ENCODE data around the gene COL4A2.

The COL4A2 gene

DNA sequence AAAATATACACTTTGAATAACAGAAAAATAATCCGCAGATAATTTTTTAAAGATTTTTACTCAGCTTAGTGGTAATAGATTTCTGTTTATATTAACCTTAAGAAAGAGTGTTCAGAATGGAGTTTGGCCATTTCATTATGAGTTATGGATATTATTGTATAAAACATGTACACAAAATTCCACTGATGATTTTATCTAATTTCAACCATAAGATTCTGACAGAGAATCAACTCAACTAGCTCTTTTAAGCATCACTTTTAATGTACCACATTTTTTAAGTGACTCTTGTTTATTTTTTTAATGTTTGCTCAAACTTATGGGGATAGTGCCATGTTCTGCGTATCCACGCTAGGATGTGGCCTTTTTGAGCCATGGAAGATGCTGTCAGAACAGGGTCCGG, 75.7 kb downstream of the COL4A2 start:
- TF ChIP-seq, protein P1, sequence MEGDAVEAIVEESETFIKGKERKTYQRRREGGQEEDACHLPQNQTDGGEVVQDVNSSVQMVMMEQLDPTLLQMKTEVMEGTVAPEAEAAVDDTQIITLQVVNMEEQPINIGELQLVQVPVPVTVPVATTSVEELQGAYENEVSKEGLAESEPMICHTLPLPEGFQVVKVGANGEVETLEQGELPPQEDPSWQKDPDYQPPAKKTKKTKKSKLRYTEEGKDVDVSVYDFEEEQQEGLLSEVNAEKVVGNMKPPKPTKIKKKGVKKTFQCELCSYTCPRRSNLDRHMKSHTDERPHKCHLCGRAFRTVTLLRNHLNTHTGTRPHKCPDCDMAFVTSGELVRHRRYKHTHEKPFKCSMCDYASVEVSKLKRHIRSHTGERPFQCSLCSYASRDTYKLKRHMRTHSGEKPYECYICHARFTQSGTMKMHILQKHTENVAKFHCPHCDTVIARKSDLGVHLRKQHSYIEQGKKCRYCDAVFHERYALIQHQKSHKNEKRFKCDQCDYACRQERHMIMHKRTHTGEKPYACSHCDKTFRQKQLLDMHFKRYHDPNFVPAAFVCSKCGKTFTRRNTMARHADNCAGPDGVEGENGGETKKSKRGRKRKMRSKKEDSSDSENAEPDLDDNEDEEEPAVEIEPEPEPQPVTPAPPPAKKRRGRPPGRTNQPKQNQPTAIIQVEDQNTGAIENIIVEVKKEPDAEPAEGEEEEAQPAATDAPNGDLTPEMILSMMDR (IDR thresholded peaks at IDR 0.05; ENCODE audit: control insufficient read depth, insufficient read depth, low read depth, low read length, missing control alignments), result no peak
- no peak for DNase-seq (ENCODE audit: low read depth)

DNA sequence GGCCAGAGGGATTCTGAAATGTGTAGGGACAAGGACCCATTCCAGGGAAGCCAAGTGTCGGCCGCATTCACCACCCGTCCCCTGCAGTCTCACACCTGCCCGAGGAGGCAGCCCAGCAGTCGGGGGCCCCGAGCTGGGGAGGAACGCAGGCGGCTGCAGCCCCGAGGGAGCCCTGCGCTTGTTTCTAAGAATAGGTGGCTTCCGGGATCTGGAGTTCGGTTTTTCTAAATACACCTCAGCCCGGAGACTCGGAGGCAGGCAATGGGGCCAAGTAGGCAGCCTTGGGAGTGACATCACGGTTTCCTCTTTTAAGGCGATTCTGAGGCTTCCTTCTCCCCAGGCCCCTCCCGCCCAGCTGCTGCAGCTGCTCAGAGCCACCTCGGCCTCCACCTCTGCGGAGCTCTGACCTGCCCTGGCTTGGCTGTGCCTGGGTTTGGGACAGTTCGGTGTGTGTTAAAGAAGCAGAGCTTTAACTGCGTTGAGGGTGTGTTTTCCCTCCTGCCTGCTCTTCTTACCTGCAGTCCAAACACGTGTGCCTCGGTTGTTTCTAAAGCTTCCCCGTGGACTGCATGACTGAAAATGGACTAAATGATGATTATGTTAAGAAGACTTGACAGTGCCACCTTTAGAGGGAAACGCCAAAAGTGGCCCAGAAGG, 80.5 kb downstream of the COL4A2 start:
- TF ChIP-seq, protein P1 (IDR thresholded peaks at IDR 0.05; ENCODE audit: control insufficient read depth, insufficient read depth, low read depth, low read length, missing control alignments), result no peak
- no peak overlapping the region for H3K4me3 ChIP-seq (ENCODE audit: control insufficient read depth, low read depth, low read length)
- no peak for DNase-seq (ENCODE audit: low read depth)

More for the DNA sequence above, 75.7 kb downstream of the COL4A2 start:
- H3K4me3 ChIP-seq (ENCODE audit: control insufficient read depth, low read depth, low read length), result no peak overlapping the region

DNA sequence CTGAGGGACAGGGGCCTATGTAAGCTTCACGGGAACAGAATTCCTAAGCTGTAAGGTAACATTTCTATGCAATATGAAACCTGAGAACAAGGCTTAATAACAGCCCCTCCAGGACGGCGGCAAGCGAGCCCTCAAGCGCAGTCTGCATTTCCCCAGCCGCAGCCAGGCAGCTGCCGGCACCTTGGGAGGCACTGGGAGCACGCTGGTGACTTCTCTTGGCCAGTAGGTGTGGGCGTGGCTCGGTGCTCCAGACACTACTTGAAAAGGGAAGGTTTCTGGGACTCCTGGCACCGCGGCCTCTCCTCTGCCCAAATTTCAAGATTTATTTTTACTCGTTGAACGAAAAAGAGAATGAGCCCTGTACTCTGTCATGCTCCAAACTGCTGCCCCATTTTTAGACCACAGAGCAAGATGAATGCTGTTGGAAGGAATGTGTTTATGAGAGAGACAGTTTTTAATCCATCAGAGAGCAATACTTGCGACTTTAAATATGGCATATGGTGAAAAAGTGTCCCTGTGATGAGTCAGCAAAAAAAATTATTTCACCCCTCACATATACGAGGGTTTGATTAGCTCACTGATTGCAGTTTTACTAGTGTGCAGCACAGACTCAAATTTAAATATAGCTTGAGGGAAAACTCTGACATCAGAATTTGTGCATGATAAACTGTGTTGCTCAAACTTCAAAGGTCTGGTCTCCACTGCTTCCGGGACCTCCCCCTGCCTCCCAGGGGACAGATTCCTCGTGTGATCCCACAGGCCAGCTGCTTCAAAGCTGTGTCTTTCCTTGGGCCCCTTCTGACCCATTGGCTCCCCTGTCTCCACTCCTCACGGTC, 81.2 kb downstream of the COL4A2 start:
- DNase-seq (ENCODE audit: low read depth), result no peak
- TF ChIP-seq, protein P1 (IDR thresholded peaks at IDR 0.05; ENCODE audit: control insufficient read depth, insufficient read depth, low read depth, low read length, missing control alignments), result no peak

DNA sequence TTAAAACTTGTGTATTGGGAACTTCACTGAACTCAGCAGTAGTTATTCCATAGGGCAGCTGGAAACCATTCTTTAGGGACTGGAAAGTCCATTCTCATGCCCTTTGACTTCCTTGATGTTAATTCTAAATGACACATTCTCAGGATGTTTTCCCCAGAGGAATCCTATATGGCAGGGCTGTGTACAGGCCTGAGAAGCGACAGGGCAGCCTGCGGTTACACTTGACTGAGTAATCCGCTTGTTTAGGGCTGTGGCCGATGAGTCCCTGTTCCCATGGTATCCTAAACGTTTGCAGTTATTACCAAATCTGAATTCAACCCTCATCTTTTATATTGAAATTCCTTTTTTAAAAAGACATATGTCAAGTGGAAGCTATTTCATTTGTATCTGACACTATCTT, 83.5 kb downstream of the COL4A2 start:
- no peak overlapping the region for H3K4me3 ChIP-seq (ENCODE audit: control insufficient read depth, low read depth, low read length)
- no peak for DNase-seq (ENCODE audit: low read depth)
- TF ChIP-seq, protein P1 (IDR thresholded peaks at IDR 0.05; ENCODE audit: control insufficient read depth, insufficient read depth, low read depth, low read length, missing control alignments), result no peak

More for the DNA sequence above, 81.2 kb downstream of the COL4A2 start:
- no peak overlapping the region for H3K4me3 ChIP-seq (ENCODE audit: control insufficient read depth, low read depth, low read length)

DNA sequence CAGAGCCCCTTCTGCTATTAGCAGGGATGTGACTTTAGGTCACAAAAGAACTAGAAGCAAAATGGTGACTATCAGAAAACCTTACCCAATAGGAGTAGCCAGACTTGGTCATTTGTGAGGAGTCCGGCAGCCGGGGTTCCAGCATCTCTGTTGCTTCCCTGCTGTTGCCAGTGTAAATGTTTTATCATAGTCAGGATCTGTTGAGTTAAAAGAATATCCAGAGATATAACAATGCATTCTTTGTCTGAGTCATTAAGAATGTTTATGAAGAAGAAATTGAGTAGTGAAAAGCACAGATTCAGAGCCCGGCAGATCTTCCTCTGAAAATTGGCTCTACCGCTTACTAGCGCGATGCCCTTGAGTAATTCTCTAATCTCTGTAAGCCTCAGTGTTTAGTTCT, 84.2 kb downstream of the COL4A2 start:
- TF ChIP-seq, protein P1 (IDR thresholded peaks at IDR 0.05; ENCODE audit: control insufficient read depth, insufficient read depth, low read depth, low read length, missing control alignments), result no peak
- no peak for DNase-seq (ENCODE audit: low read depth)
- H3K4me3 ChIP-seq (ENCODE audit: control insufficient read depth, low read depth, low read length), result no peak overlapping the region

DNA sequence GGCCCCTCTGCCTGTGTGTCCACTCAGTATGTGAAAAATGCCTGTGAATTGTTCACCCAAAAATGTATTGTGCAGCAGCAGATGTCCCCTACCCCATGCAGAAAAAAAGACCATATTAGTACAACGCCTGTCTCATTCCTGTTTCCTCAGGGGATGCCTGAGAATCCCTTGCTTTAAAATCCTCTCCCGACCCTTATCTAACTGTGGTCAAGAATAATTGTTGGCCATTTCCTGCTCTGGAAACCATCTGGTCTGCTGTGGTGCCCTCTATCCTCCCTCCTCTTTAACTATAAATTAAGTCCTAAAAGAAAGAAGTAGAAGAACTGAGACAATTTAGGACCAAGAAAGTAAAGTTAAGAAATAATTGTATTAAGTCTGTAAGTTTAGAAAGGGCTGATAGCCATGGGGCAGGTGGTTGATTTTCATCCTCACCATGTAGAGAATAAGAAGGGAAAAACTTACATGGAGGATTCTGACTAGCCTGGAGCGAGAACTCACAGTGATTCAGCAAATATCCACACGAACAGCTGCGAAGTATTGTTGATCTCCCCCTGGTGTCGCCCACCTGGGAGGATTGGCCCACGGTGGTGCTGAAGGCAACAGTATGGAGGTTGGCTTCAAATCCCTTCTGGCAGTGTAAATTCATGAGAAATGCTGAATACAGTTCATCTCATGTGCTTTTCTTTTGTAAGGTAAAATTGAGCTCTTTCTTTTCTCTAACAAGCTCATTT, 85.6 kb downstream of the COL4A2 start:
- H3K4me3 ChIP-seq (ENCODE audit: control insufficient read depth, low read depth, low read length), result no peak overlapping the region
- no peak for DNase-seq (ENCODE audit: low read depth)
- TF ChIP-seq, protein P1 (IDR thresholded peaks at IDR 0.05; ENCODE audit: control insufficient read depth, insufficient read depth, low read depth, low read length, missing control alignments), result no peak

Measured in AG09309 (cell line).